GM12878 (cell line): Measurements from ENCODE around the gene PRR15L. TPM values are rescaled to one million over a fixed set of nuclear protein-coding genes. Genes with fewer than 3 reads are reported as not detected.

Source experiments
- ATAC-seq: fragments of 200-7000 bp; cut with Tn5 transposase; 3 replicates; pipeline ENCODE4 v1.9.1; 2020; ENCODE audit warnings: mild to moderate bottlenecking, moderate library complexity
- BruUV-seq: library from RNA; stranded (reverse); fragments of 400-500 nt; replicated peaks from 2 replicates; lab custom pipeline; 2021; lab: Mats Ljungman, UMichigan
- CTCF ChIA-PET: fragments of 300-600 bp; sonication (Branson Sonifier 250); formaldehyde crosslinking; extraction: SDS; loops from one replicate; lab custom pipeline; 2021; ENCODE audit warnings: inconsistent platforms; lab: Yijun Ruan, JAX
- POLR2A ChIA-PET: fragments of 350-600 bp; formaldehyde crosslinking; extraction: SDS; loops from one replicate; lab custom pipeline; 2021; ENCODE audit warnings: inconsistent platforms; lab: Charles Lee
- RAD21 ChIA-PET: fragments of 300-600 bp; sonication (Branson Sonifier 250); formaldehyde crosslinking; loops from one replicate; lab custom pipeline; 2023; ENCODE audit warnings: antibody characterized with exemption; ENCODE audit not compliant: unreplicated experiment; lab: Charles Lee
- SMC1A ChIA-PET: fragments of 300-600 bp; sonication (Branson Sonifier 250); formaldehyde crosslinking; loops from one replicate; lab custom pipeline; 2023; ENCODE audit not compliant: unreplicated experiment, uncharacterized antibody; lab: Charles Lee
- DNase-seq: peaks from one replicate; pipeline ENCODE4 v3.0.0-alpha.2; 2011; ENCODE audit warnings: low read depth, low spot score
- FAIRE-seq: peaks from 3 replicates; lab custom pipeline; 2011; peaks lifted over from hg19 to GRCh38; lab: Jason Lieb, UNC
- H2AFZ ChIP-seq: 2 replicates; pipeline ENCODE4 v1.6.0; 2011; ENCODE audit warnings: low read depth, low read length, control low read depth; ENCODE audit not compliant: control insufficient read depth
- H3K27ac ChIP-seq: 2 replicates; pipeline ENCODE4 v1.5.1; 2011; ENCODE audit warnings: control low read depth; ENCODE audit not compliant: control insufficient read depth, insufficient read depth
- H3K27me3 ChIP-seq, 2 experiments: replicated peaks in 1 of 2; 2 replicates each; pipeline versions ENCODE4 v1.6.0 to v1.6.1; 2011; ENCODE audit warnings: low read length in 1 of 2; ENCODE audit not compliant: control insufficient read depth in 2 of 2, insufficient read depth in 2 of 2
- H3K36me3 ChIP-seq, 2 experiments: 2 replicates each; pipeline ENCODE4 v1.5.1; 2011; ENCODE audit warnings: low read length in 1 of 2; ENCODE audit not compliant: control insufficient read depth in 2 of 2, insufficient read depth in 2 of 2
- H3K4me1 ChIP-seq: 2 replicates; pipeline ENCODE4 v1.6.1; 2011; ENCODE audit warnings: mild to moderate bottlenecking, low read length, moderate library complexity, mixed read lengths; ENCODE audit not compliant: control insufficient read depth, insufficient read depth
- H3K4me2 ChIP-seq: 2 replicates; pipeline ENCODE4 v1.6.0; 2011; ENCODE audit warnings: control low read depth; ENCODE audit not compliant: control insufficient read depth, insufficient read depth
- H3K4me3 ChIP-seq: fragments of 200-600 bp; sonication (generic); 2 replicates; pipeline ENCODE4 v1.5.1; 2016
- H3K79me2 ChIP-seq: 2 replicates; pipeline ENCODE4 v1.6.0; 2011; ENCODE audit warnings: low read length; ENCODE audit not compliant: control insufficient read depth, insufficient read depth
- H3K9ac ChIP-seq: 2 replicates; pipeline ENCODE4 v1.8.0; 2011; ENCODE audit warnings: low read length, control low read depth, mixed read lengths; ENCODE audit not compliant: control insufficient read depth, insufficient read depth
- H3K9me3 ChIP-seq: replicated peaks from 3 replicates; pipeline ENCODE4 v1.5.1; 2011; ENCODE audit warnings: mild to moderate bottlenecking, low read length; ENCODE audit not compliant: control insufficient read depth, insufficient read depth
- H4K20me1 ChIP-seq: 2 replicates; pipeline ENCODE4 v1.6.0; 2011; ENCODE audit not compliant: control insufficient read depth, insufficient read depth
- SMAD1 ChIP-seq: fragments of 450-650 bp; IDR thresholded peaks from 2 replicates; pipeline ENCODE4 v1.6.1; 2018; ENCODE audit warnings: mild to moderate bottlenecking, low read depth; ENCODE audit not compliant: partially characterized antibody
- SUZ12 ChIP-seq: fragments of 200-600 bp; sonication (generic); IDR thresholded peaks from one replicate; pipeline ENCODE4 v1.6.1; 2018; ENCODE audit warnings: antibody characterized with exemption, mild to moderate bottlenecking; ENCODE audit not compliant: unreplicated experiment
- TCF7 ChIP-seq: IDR thresholded peaks from 2 replicates; pipeline ENCODE4 v1.6.1; 2014; ENCODE audit warnings: antibody characterized with exemption, borderline replicate concordance
- ZNF384 ChIP-seq: IDR thresholded peaks from 2 replicates; pipeline ENCODE4 v1.6.1; 2012; ENCODE audit warnings: low read depth, mild to moderate bottlenecking, low read length, improper control_type of control experiment, borderline replicate concordance
- WGBS: methylation state at CpG from one replicate; pipeline ENCODE4 v1.1.6; 2016; ENCODE audit warnings: low lambda C conversion rate; ENCODE audit not compliant: insufficient replicate concordance, insufficient coverage; ENCODE audit errors: missing lambda C conversion rate; 5-methylcytosine and 5-hydroxymethylcytosine counted together
- in situ Hi-C: fragments of 300-500 bp; cut with MboI; formaldehyde crosslinking; loops from 9 replicates; pipeline ENCODE4 v1.14.3; 2018; ENCODE audit warnings: mixed read lengths
- intact Hi-C: fragments of 100-400 bp; cut with micrococcal nuclease; formaldehyde crosslinking; loops from one replicate; pipeline ENCODE4 v1.14.2; 2022; ENCODE audit not compliant: unreplicated experiment
- polyA plus RNA-seq, 11 experiments: library from polyadenylated mRNA; depleted of rRNA in 4 of 11; unstranded in 6 of 11; stranded (reverse) in 5 of 11; fragments of >200 nt; fragmentation: Nextera tagmentation in 4 of 11; fragmentation: Illumina TruSeq in 1 of 11; extraction: Ambion mirVana in 4 of 11; extraction: Trizol in 1 of 11; gene quantifications; 1 replicate in 1 of 11; 2 replicates in 10 of 11; pipeline versions ENCODE4 v1.2.1 to v1.2.3, GENCODE V29; 2011 to 2016; ENCODE audit warnings: inconsistent platforms in 2 of 11, missing spikeins in 2 of 11, low read depth in 1 of 11
- total RNA-seq, 4 experiments: library from RNA; depleted of rRNA in 3 of 4; stranded (reverse); fragments of >200 nt in 3 of 4; fragmentation: Illumina TruSeq in 1 of 4; extraction: Trizol in 1 of 4; gene quantifications; 2 replicates each; pipeline versions ENCODE4 v1.2.1 to v1.2.3, GENCODE V29; 2013 to 2021
- TF ChIP-seq, protein P1 (sequence below), 3 experiments: IDR thresholded peaks in 2 of 3; conservative IDR thresholded peaks in 1 of 3; 2 replicates each; pipeline ENCODE4 v1.5.1; 2011; ENCODE audit warnings: low read depth in 3 of 3, low read length in 3 of 3, mild to moderate bottlenecking in 3 of 3, control low read depth in 2 of 3, moderate library complexity in 2 of 3, inconsistent platforms in 1 of 3, mixed read lengths in 1 of 3; ENCODE audit not compliant: control insufficient read depth in 2 of 3, insufficient read depth in 1 of 3; ENCODE audit errors: extremely low read depth in 1 of 3

Gene PRR15L
- total and polyA plus RNA-seq, 10 of the 15 experiments (the other 5 are each of a cell fraction or from before 2014, with no cell fraction given) = 0.11 to 0.18 TPM; not detected in 8

- H3K9ac ChIP-seq = no peak overlapping the region
- CTCF ChIA-PET = interaction anchor here (1.1 to 8.5 kb wide), 8 partner anchors 10 to 53 kb away, joined by 4 to 59 read pairs (median 24); partner anchors contain the start of gene CDK5RAP3
- no peaks in the 10 kb centered on the region; a peak in 1 of 4 replicates for H3K36me3 ChIP-seq
- DNase-seq = no peak
- no peak overlapping the region for H3K4me2 ChIP-seq
- FAIRE-seq = no peak
- intact Hi-C loops = no loop called here
- SMC1A ChIA-PET = interaction anchor here (1.5 to 9.5 kb wide), 5 partner anchors 10 to 59 kb away, joined by 4 to 97 read pairs (median 10); partner anchors contain the start of gene PNPO
- no peak overlapping the region for H2AFZ ChIP-seq
- TF ChIP-seq ZNF384 = peak; percentile 46; the same call in 1 of the 2 replicates
- no peak for TF ChIP-seq SMAD1
- no peak for TF ChIP-seq TCF7
- RAD21 ChIA-PET = interaction anchor here (0.8 to 2.7 kb wide), 4 partner anchors 7 to 31 kb away, joined by 3 to 9 read pairs (median 6); partner anchors contain the start of gene CDK5RAP3
- BruUV-seq = no TSS peak
- in situ Hi-C loops = no loop called here
- peaks cover 49% of the 10 kb centered on the region for H3K4me1 ChIP-seq
- no peaks in the 10 kb centered on the region for H3K79me2 ChIP-seq
- no peak overlapping the region for H3K4me3 ChIP-seq
- ATAC-seq = no peak
- no peaks in the 10 kb centered on the region for H3K9me3 ChIP-seq
- POLR2A ChIA-PET = interaction anchor here (0.6 to 3.7 kb wide), 5 partner anchors 8 to 113 kb away, joined by 3 to 21 read pairs (median 3); partner anchors contain the start of gene CDK5RAP3
- no peaks in the 10 kb centered on the region for H3K27me3 ChIP-seq
- no peaks in the 10 kb centered on the region for H4K20me1 ChIP-seq
- WGBS = 88% methylated on average over 1 of the region's 1 CpG
- no peak overlapping the region for H3K27ac ChIP-seq
Observed at GRCh38 chr17:48001197-48001596, 43.5 kb upstream of the PRR15L start.

GRCh38 chr17:47999582-47999981 lies 41.9 kb upstream of the PRR15L start:
- Histone ChIP-seq H3K4me1 (peaks cover 34% of the 10 kb centered on the region), H3K4me3 (no peak overlapping the region), H3K36me3 (no peaks in the 10 kb centered on the region; a peak in 1 of 4 replicates), H3K4me2 (no peak overlapping the region), H3K27me3 (no peaks in the 10 kb centered on the region), H3K79me2 (no peaks in the 10 kb centered on the region), H4K20me1 (no peaks in the 10 kb centered on the region), H3K9me3 (no peaks in the 10 kb centered on the region), H2AFZ (peak overlapping the region; percentile 12; the same call in 1 of the 2 replicates), H3K9ac (no peak overlapping the region), H3K27ac (no peak overlapping the region)
- no peak for DNase-seq
- TF ChIP-seq SUZ12 = no peak
- TF ChIP-seq, protein P1, sequence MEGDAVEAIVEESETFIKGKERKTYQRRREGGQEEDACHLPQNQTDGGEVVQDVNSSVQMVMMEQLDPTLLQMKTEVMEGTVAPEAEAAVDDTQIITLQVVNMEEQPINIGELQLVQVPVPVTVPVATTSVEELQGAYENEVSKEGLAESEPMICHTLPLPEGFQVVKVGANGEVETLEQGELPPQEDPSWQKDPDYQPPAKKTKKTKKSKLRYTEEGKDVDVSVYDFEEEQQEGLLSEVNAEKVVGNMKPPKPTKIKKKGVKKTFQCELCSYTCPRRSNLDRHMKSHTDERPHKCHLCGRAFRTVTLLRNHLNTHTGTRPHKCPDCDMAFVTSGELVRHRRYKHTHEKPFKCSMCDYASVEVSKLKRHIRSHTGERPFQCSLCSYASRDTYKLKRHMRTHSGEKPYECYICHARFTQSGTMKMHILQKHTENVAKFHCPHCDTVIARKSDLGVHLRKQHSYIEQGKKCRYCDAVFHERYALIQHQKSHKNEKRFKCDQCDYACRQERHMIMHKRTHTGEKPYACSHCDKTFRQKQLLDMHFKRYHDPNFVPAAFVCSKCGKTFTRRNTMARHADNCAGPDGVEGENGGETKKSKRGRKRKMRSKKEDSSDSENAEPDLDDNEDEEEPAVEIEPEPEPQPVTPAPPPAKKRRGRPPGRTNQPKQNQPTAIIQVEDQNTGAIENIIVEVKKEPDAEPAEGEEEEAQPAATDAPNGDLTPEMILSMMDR (IDR thresholded peaks at IDR 0.05 in 2 of 3, conservative IDR thresholded peaks at IDR 0.05 in 1 of 3; ENCODE audit: control insufficient read depth in 2 of 3, extremely low read depth in 1 of 3, insufficient read depth in 1 of 3, low read depth in 3 of 3, low read length in 3 of 3) = peak in 1 of 3 experiments; percentile 4; a peak in 1 of 6 replicates
- no TSS peak for BruUV-seq
- POLR2A ChIA-PET = interaction anchor here (0.5 to 3.7 kb wide), 6 partner anchors 9 to 466 kb away, joined by 3 to 21 read pairs (median 4); partner anchors contain the start of gene CDK5RAP3
- intact Hi-C loops (no loop called here), in situ Hi-C loops (no loop called here)
- WGBS = 54% methylated on average over 4 of the region's 4 CpGs
- no peak for FAIRE-seq
- ATAC-seq = no peak
- CTCF ChIA-PET = interaction anchor here (0.6 to 8.5 kb wide), 11 partner anchors 10 to 166 kb away, joined by 3 to 59 read pairs (median 18); partner anchors contain the start of gene CDK5RAP3
- RAD21 ChIA-PET = interaction anchor here (0.6 to 2.7 kb wide), 5 partner anchors 12 to 27 kb away, joined by 3 to 8 read pairs (median 4); no protein-coding TSS in a partner anchor
- SMC1A ChIA-PET = interaction anchor here (0.8 to 9.5 kb wide), 6 partner anchors 10 to 52 kb away, joined by 3 to 97 read pairs (median 5); partner anchors contain the start of gene CDK5RAP3
